Activated CD4-positive, alpha-beta T cell treated with anti-CD3 and anti-CD28 coated beads for 48 hours (primary cell): Measurements from ENCODE around the gene CDH23.
A peak's percentile ranks its signal among the peaks of the same experiment; 100 is the strongest.

Source experiments
- DNase-seq: peaks from one replicate; pipeline ENCODE4 v3.0.0-alpha.2; 2020

CDH23 gene

DNA sequence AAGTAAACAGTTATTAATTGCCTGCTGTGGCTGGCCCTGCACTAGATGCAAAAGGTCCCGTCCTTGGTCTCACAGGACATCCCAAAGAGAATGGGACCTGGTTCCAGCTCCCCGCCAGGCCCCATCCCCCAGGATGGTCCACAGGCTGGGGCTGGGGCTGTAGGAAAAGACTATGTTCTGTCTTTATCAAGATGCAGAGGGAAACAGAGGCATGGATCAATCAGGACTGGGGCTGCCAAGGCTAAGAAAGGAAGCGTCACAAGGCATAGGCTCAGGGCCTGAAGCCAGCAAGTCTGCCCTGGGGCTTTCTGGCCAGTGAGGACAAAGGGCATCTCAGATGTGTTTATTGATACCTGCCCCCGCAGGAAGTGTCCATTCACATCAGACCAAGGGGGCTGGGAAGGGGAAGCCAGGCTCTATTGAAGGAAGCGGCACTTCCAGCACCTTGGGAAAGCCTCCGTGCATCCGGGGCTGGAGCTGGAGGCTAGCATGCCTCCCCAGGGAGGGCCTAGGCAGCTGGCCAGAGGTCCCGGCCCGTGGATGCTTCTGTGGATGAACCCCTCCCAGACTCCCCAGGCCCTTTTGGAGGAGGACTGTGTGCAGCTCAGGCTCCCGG is 370.8 kb downstream of the CDH23 start:
- DNase-seq = no peak

DNA sequence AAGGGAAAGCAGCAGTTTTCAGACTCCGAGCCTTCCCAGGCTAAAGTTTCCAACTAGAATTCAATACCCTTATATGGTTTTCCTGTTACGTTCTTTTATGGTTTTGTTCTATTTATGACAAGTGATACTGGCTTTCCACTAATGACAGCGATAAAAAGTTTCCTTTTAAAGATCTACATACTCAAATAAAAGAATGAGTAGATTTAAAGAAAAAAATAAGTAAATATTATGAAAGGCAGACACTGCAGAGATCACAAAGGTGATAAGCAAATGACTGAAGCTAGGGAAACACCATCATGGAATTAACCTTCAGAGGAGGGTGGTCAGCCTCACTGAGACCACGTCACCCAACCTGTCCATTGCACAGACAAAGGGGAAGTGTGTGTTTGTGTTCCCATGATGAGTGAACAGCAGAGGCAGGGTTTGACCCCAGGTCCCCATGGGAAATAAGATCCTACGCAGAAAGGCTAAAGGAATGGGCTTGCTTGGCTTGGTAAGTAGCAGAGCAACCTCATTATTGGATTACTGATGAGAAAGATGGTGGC is 372.6 kb downstream of the CDH23 start:
- DNase-seq = no peak

DNA sequence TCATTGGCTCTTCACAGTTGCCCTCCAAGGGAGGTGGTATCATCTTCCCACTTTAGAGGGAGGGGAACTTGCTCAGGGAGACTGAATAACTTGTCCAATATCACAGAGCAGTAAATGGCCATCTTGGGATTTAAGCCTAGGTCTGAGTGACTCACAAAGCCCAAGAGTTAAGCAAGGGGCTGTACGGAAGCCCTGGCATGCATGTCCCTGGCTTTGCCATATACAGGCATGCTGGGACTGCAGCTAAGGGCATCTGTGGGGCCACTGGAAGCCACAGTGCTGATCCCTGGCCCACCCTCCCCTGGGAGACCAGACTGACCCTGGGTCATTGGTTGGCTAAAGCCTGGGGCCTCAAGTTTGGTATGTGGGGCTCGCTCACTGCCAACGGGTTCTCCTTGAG is 373.5 kb downstream of the CDH23 start:
- DNase-seq = no peak

DNA sequence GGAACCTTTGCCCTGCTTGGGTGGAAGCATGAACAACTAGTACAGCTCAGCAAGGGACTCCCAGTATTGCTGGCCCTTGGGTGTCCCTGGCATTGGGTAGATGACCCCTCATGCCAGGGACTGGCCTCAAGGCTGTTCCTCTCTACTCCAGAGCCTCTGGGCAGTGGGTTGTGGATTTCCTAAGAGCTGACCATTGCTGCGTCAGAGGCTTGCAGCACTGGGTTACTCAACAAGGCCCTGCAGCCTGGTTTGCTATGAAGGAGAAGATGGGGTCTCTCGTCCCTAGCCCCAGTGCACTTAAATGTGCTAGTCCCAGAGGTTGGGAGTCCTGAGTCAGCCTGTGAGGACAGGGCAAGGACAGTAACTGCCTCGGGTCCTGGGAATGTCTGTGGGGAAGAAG is 374.1 kb downstream of the CDH23 start:
- no peak for DNase-seq

DNA sequence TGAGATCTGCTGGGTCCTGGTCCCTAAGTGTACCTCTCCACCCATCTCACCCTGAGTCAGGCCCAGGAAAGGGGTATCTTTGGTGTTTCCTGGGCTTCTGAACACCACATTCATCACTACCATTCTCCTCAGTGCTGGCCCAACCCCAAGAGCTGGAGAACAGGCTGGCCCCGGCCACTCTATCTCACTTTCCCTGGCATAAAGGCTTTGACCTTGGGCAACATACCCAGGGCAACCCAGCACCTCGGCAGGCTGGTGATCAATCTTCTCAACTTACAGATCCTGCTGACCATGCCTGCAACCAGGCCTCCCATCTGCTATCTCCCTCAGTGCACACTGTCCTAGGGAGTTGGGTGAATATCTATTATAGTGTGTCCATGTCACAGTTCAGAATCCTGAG is 374.5 kb downstream of the CDH23 start:
- DNase-seq = no peak

DNA sequence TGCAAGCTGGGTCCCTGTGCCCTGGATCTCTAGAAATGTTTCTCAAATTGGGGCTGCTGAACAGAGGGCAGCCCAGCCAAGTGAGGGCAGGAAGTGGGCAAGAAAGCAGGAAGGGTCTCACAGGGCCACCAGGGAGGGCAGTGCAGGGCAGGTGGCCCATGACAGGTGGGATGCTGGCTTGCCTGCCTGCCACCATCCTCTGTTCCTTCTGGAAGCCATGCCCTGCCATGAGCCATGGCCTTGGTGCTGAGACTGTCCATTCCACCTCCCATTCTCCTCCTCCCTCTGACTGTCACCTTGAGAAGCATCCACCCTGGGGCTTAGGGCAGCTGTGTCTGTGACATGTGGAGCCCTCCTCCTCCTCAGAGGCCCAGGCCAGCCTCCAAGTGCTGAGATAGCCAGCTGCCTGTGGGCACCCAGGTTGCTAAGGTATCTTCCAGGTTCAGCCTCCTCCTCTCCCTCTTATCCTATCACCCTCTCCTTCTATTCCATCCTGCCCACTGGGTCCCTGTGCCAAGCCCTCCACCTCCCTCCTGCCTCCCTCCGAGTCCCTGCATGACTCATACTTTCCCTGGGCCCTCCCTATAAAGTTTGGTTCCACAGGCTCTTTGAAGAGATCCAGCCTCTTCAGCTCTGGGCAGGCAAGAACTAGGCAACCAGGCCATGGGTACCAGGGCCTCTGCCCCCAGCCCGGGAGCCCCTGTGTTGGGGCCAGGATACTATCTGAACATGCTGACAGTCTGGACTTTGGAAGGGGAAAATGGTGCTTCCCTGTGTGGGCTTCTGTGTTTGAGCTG is 375.3 kb downstream of the CDH23 start:
- DNase-seq = peak; percentile 59

DNA sequence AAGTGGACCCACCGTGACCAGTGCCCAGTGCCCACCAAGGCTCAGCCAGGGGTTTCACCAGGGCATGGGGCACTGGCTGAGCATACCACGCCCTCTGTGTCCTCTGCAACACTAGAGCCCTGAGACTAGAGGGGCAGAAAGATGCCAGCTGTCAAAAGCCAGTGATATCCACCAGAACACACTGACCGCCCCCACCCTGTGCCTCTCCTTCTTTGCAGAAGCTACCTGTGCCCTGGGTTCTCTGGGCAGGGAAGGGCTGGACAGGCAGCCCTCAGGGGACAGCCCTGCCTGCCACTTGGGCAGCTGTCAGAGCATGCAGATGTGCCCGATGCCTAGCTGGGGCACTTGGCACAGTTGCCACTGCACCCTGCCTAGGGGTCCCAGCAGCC is 376.1 kb downstream of the CDH23 start:
- no peak for DNase-seq

DNA sequence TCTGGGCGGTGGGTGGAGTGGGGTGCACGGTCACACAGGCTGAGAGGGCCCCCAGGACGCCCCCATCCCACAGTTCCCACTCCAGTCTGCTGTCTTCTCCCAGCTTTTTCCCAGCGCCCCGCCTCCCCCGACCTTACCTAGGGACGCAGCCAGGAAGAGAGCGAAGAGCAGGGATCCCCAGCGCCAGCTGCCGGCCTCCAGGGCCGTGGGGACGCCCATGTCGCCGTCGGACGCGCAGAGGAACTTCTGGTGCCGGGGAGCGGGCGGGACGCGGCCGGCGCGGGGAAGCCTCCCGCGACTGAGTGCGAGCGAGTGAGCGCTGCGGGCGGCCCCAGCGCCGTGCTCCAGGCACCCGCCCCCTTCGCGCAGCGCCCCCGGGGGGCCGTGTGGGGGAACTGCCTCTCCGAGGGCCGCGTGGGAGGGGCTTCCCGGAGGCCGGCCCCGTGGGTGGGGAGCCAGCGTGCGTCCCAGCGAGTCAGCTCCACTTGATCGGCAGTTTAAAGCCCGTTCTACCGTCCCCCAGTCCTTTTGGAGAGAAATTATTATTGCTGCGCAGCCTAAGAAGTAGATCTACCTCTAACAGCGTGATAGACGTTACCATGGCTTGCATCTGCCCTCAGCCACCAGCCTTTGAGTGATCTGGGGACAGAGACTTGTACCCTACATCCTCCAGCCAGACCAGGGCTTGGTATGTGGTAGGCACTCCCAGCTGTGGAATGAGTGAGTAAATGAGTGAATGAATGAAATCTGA is 376.7 kb downstream of the CDH23 start, which contains the start of gene VSIR:
Gene VSIR (minus strand): TSS at position 300 of the 751 bp plus-strand sequence. CDS start 81 bp downstream, at position 219.
- peak; percentile 97 for DNase-seq

DNA sequence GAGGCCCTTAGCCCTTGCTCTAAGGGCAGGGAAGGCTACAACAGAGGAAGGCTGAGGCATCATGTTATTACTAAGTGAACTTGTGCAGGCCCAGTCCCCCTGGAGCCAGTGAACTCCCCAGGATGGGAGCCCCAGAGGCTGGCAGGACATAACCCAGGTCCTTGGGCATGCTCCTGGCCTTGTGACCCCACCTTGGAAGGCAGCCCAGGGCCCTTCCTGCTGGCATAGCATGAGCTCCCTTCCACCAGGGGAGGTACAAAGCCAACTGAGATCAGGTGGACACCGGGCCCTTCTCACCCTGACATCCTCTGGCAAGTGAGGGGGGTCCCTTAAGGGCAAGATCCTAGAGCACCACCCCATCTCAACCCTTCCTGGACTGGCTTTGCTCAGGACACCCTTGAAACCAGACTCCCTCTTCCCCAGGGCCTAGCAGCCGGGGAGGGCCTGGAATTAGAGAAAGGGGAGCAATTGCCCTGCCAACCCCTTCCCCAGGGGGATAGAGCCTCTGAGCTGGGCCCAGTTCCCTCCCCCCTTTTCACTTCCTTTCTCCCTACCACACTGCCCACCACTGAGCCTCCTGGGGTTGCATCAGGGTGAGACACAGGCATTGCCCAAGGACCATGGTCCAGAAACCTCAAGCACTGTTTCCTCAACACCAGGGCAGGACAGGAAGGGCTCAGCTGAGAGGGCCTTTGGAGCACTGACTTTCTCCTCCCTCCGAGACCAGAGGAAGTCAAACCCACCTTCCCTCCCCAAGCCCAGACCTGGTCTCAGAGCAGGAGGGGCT is 378.4 kb downstream of the CDH23 start:
- no peak for DNase-seq

DNA sequence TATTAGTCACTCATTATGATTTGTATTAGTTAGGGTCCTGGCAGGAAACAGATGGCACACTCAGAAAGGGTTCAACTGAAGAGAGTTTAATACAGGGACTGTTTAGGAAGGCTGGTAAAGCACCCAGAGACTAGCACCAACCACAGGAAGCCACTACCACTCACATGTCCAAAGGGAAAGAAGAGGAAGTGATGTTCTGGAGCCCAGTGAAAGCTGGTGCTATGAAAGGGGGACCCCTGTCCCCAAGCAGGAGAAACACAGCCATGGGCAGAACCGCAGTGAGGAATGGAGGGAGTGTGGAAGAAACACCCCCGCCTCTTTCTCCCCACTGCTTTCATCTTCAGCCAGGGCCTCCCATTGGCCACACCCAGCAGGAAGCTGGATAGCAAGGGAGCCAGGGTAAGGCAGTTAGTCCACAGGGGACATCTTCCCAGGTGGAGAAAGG is 379.8 kb downstream of the CDH23 start:
- no peak for DNase-seq

DNA sequence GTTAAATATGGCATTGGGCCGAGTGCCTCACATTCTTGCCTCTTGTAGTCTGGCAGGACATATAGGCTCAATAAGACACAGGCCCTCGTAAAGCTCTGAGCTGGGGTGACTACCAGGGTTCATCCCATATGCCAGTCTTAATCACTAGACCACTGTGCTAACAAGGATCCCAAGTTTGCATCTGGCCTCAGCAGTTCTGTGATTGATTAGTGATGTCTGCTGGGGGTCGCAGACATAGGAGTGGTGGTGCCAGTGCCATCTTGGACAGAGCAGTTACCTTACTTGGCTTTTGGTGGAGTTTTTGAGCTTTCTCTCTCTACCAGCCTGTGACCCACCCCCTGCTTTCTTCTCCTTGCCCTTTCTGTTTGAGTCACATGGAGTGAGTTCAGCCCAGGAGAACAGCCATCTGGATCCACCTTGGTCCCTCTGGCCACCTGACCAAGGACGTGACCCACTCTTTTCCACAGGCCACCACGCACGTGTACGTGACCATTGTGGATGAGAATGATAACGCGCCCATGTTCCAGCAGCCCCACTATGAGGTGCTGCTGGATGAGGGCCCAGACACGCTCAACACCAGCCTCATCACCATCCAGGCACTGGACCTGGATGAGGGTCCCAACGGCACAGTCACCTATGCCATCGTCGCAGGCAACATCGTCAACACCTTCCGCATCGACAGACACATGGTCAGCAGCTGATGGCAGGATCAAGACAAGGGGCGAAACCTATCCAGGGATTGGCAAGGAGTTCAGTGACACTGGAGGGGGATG is 380.7 kb downstream of the CDH23 start:
- no peak for DNase-seq

DNA sequence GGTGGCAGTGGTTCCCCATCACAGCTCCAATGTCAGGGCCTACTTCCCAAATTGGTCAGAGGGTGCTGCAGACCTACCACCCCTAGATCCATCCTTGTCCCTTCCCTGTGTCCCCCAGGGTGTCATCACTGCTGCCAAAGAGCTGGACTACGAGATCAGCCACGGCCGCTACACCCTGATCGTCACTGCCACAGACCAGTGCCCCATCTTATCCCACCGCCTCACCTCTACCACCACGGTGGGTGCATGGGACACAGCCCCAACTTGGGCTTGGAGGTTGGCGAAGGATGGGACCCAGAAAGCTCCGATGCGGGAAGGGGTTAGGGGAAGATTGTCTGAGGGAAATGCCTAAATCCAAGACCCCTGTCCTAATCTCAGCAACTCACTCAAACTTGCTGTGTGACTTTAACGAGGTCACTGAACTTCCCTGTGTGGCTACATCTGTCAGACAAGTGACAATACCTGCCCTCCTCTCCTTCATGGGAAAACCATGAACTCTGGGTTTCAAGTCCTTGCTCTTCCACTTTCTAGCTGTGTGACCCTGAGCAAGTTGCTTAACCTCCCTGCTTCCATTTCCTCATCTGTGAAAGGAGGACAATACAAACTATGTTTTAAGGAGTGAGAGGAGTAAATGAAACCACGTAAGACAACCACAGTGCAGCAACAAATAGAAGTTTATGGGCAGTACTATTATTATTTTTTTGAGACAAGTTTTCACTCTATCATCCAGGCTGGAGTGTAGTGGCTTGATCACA is 381.5 kb downstream of the CDH23 start:
- no peak for DNase-seq

DNA sequence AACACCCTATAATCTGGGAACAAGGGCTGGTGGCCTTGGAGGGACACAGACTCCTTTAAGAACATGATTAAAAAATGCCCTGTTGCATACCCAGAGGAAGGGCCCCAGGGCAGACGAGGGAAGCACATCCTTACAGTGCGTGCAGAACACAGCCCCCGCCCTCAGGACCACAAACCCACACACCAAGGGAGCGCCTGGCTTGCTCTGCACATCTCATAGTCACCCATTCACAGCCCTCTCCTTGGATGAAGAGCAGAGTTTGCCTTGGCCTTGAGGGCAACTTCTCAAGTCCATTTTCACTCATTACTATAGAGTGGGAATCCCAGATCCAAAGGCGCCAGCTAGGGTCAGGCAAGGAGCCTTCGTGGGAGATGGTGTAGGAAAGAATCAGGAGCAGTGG is 382.9 kb downstream of the CDH23 start:
- no peak for DNase-seq

DNA sequence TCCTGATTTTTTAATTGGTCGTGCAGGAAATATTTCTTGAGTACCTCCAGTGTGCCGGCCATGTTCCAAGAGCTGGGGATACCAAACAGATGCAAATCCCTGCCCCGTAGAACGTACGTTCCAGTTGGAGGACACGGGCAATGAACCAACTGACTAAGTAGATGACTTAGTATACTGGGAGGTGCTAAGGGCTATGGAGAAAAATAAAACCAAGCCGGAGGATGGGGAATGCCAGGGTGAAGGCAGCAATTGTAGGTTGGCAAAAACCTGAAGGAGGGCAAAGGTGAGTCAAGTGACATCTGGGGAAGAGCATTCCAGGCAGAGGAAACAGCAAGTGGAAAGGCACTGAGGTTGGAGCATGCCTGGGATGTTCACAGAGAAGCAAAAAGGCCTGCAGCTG is 383.4 kb downstream of the CDH23 start:
- no peak for DNase-seq

DNA sequence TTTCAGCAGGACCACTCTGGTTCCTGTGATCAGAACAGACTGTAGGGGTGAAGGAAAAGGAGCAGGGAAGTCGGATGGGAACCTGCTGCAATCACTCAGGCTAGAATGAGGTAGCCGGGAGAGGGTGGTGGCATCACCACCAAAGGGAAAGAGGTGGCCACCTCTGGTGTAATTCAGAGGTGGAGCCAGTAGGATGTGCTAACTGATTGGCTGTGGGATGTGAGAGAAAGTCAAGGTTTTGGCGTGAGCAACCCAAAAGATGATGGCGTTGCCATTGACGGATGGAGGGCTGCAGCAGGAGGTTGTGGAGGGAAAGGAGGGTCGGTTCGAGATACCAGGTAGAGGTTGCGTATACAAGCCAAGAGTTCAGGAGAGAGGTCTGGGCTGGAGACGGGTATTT is 384.0 kb downstream of the CDH23 start:
- DNase-seq = no peak

DNA sequence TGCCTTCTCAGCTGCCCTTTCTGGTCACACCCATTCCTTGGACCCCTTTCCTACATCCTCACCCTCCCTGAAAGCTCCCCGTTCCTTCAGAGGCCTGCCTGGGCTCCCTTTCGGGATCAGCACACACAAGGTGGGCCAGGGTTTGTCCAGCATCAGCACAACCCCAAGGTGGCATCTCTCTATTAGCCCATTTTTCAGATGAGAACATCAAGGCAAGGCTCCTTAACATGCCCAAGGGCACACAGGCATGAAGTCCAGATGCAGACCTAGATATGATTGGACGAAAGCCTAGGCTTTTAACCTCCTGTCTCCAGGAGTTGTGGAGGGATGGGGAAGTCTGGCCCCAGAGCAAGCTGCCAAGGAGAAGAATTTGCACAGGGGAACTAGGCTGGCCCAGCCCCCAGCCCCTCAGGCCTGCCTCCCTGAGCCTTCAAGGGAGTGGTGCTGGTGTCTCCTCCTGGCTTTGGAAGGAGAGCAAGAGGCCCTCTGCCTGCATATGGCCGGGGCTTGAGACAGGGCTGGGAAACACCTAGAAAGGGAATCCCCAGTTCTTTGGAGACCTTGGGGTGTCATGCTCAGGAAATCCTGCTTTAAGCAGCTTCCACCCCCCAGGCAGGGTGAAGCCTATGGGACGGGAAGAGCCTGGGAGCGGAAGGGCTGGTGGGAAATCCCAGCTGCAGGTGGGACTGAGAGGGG is 385.6 kb downstream of the CDH23 start:
- no peak for DNase-seq

DNA sequence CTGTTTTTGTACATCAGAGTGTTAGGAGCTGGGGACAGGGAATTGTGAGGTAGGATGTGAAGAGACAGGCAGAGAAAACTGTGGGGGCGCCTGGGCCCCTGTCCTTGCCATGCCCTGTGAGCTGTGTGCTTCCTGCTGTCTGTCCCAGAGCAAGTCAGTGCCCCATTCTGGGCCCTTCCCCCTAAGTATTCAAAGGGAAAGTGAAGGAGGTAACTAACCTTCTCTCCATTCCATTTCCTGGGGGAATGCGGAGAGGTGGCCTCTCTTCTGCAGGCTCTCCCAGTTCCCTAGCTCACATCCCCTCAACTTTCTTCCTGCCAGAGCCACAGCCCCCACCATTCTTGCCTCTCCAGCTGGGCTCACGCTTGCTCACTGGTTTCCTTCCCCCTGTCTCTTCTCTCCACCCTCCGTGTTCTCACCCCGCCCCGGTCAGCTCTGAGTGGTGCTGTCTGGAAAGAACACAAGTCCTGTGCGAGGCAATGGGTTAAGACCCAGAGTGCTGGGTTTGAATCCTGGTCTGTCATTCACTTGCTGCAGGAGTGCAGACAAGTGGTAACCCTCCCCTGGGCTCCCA is 386.3 kb downstream of the CDH23 start:
- no peak for DNase-seq

DNA sequence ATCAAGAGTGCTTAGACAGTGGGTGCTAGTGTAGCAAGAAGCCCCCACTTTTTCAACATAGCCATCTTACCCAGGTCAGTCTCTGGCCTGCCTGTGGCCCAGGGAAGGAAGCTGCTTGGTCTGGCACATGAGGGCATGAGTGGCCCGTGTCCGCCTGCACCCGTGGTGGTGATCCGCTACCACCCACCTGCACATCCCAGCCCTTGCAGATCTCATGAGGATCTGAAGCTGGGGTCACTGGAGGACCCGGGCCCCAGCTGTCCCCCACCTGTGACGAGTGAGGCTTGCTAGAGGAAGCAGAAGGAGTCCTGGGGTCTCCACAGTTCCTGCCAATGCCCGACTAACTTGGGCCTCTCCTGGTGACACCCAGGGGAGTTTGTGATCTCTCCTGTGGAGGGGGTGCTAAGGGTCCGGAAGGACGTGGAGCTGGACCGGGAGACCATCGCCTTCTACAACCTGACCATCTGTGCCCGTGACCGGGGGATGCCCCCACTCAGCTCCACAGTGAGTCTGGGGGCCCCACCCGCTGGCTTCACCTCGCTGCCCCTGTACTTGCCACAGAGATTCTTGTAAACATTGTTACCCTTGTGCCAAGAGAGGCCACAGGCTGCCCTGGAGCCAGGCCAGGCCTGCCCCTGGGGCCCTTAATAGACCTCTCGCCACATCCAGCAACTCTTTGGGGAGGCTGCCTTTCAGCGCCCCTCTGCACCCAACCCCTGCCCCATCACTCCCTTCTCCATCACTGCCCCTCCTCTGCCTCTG is 387.4 kb downstream of the CDH23 start:
- DNase-seq = no peak

DNA sequence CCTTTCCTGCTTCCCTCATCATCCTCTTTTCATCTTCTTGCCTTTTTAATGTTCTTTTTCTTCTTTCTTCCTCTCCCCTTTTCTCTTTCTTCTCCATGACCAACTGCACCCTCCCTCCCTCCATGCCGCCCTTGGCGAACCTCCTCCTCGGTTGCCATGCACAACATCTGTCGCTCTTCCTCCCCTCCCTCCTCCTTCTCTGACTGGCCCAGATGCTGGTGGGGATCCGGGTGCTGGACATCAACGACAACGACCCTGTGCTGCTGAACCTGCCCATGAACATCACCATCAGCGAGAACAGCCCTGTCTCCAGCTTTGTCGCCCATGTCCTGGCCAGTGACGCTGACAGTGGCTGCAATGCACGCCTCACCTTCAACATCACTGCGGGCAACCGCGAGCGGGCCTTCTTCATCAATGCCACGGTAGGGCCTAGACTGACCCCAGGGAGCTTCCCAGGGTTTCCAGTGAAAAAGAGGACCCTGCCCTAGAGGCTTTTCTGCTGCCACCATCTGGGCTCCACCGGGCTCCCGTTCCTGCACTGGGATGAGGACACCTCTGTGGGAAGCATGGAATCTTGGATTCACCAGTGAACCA is 388.1 kb downstream of the CDH23 start:
- DNase-seq = no peak
